Fibroblast of peridontal ligament (primary cell): ENCODE results near the gene IL15.
A peak's percentile ranks its signal among the peaks of the same experiment; 100 is the strongest.
"Not testable (repeated sequence)": the region's sequence is repeated elsewhere in the genome, so short reads cannot be mapped to it uniquely, and the experiment has no call there.

Source experiments
- DNase-seq: peaks from one replicate; pipeline ENCODE4 v3.0.0-alpha.2; 2010; ENCODE audit errors: extremely low read depth

IL15 gene, protein sequence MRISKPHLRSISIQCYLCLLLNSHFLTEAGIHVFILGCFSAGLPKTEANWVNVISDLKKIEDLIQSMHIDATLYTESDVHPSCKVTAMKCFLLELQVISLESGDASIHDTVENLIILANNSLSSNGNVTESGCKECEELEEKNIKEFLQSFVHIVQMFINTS

DNA sequence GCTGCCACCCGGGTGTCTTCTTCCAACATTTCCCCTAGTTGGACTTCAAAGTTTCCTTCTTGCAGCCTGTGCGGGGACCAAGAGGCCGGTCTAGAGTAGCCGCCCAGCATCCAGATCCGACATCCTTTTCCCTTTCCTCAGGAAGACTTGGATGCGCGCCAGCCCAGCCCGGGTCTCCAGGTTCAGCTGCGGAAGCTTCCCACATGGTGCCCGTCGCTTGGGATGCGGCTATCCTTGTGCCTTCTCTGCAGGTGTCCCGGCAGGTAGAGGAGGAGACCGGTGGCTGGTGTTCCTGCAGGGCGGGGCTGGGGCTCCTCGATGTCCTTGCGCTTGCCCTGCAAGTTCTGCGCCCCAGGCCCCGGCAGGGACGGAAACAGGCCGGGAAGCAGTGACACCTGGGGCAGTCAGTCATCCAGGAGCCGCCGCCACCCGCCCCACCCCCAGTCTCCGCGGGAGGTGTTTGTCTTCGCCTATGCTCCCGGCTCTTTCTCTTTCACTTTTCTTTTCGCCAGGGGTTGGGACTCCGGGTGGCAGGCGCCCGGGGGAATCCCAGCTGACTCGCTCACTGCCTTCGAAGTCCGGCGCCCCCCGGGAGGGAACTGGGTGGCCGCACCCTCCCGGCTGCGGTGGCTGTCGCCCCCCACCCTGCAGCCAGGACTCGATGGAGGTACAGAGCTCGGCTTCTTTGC lies at the start of gene IL15:
IL15 (plus strand) TSS at position 502 of the 689 bp plus-strand sequence. CDS start 82,882 bp downstream, outside the sequence.
- peak; percentile 20 for DNase-seq

- peak; percentile 22 for DNase-seq
These were observed 48.5 kb upstream of the IL15 start for GRCh38 chr4:141587897-141588296.

- DNase-seq: no peak
These were observed 40.9 kb upstream of the IL15 start for GRCh38 chr4:141595531-141595930.

DNA sequence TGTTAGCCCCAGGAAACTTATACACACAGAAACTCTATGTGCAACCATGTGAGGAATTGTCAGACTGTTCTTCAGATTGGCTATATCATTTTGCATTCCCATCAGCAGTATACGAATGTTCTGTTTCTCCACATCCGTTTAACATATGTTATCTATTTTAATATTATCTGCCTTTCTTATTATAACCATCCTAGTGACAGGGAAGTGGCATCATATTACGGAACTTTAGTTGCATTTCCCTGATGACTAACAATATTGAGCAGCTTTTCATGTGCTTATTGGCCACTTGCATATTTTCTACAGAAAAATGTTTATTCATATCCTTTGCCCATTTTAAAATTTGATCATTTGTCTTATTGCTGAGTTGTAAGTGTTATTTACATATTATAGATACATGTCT lies 36.5 kb upstream of the IL15 start:
- DNase-seq: peak; percentile 45

GRCh38 chr4:141604683-141605082 lies 31.7 kb upstream of the IL15 start:
- DNase-seq: not testable (repeated sequence)

DNA sequence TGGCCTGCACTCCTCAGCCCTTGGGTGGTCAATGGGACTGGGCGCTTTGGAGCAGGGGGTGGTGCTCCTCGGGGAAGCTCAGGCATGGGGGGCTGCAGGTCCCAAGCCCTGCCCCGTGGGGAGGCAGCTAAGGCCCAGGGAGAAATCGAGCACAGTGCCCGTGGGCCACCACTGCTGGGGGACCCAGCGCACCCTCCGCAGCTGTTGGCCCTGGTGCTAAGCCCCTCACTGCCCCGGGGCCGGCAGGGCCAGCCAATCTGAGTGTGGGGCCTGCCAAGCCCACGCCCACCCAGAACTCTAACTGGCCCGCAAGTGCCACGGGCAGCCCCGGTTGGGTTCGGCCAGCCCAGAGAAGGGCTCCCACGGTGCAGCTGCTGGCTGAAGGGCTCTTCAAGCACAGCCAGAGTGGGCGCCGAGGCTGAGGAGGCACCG lies 30.9 kb upstream of the IL15 start:
- DNase-seq: no peak

DNA sequence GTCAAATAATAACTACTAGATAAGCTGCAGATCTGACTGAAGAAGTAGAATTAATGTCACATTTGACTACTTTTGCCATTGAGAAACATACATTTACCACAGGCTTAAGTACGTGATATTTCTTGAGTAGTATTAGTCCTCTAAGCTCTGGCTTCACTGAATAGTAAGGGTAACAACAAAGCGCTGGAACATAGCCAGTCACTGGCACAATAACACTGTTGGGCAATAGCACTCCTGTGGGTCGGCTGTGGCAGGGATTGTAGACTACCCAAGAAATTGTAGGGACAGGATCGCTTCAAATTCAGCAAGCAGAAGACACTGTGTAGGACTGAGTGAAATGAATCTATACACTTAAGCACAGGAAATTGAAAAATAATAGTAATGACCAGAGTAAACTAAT lies 27.1 kb upstream of the IL15 start:
- DNase-seq: no peak

- no peak for DNase-seq
These were observed 26.0 kb upstream of the IL15 start for GRCh38 chr4:141610365-141610764.

DNA sequence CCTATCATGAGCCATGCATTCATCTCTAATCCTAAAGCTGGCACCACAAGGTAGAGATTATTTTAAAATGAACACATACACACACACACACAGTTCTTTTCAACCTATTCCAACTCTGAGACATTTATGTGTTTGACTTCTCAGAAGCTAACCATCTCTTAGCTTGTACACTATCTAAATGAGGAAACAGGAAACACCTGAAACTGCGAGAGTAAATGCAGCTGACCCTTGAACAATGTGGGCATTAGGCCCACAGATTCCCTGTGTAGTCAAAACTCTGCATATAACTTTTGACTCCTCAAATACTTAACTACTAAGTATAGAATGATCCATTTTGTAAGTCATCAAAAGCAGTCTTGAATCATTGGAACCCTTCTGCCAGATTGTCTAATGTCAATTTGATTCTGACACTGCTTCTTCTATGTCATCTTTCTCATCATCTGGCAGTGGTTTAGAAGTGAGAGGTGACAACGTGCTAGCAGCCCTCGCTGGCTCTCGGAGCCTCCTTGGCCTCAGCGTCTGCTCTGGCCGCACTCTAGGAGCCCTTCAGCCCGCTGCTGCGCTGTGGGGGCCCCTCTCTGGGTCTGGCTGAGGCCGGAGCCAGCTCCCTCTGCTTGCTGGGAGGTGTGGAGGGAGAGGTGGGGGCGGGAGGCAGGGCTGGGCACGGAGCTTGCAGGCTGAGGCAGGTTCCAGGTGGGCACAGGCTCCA lies 21.4 kb upstream of the IL15 start:
- no peak for DNase-seq

GRCh38 chr4:141615587-141615918 lies 20.8 kb upstream of the IL15 start:
- DNase-seq: not testable (repeated sequence)

DNA sequence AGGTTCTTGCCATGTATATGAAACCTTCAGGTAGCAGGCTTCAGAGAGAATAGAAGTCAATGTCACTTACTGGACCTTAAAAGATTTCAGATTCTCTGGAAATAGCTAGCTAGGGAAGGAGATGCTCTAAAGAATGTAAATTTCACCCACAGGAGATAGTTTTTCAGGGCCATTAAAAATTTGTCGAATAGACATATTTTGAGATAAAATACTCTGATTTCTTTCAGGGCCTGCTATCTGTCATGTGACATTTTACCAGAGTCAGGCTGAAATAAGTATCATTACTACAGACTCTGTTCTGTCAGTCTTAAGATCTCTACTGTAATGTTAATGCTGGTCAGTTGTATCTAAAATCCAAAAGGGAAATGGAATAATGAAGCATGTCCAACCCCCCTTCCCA lies 15.7 kb upstream of the IL15 start:
- DNase-seq: no peak

DNA sequence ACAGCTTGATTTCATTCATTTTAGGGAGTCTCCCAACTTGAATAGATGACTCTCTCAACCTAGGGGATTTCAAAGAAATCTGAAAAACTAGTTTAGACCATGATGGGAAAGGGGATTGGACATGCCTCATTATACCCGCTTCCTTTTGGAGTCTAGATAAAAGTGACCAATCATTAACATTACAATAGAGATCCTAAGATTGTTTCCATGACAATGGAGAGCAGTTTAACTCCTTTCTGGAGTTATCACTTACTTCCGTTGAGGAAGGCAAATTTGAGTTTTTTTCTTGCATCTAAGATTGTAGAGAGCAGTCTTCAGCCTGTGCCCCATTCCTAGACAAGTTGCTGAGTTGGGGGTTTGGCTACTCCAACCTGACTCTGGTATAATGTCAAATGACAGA lies 11.4 kb upstream of the IL15 start:
- no peak for DNase-seq

GRCh38 chr4:141630854-141631253 lies 5.5 kb upstream of the IL15 start:
- no peak for DNase-seq

DNA sequence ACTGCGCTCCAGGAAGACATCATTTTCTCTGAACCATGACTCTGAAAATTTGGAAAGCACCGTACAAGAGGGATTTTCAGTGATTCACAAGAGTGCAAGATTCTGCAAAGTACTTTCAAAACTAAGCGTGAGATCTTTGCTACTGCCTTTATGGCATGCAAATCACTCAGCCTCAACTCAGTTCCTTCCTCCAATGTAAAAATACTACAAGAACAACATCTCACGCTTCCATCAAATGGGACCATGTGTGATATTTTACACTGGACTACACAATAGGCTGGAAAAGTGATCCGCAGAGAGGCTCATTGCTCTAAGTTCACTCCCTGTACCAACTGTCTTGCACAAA lies 674 bp upstream of the IL15 start:
- DNase-seq: no peak

DNA sequence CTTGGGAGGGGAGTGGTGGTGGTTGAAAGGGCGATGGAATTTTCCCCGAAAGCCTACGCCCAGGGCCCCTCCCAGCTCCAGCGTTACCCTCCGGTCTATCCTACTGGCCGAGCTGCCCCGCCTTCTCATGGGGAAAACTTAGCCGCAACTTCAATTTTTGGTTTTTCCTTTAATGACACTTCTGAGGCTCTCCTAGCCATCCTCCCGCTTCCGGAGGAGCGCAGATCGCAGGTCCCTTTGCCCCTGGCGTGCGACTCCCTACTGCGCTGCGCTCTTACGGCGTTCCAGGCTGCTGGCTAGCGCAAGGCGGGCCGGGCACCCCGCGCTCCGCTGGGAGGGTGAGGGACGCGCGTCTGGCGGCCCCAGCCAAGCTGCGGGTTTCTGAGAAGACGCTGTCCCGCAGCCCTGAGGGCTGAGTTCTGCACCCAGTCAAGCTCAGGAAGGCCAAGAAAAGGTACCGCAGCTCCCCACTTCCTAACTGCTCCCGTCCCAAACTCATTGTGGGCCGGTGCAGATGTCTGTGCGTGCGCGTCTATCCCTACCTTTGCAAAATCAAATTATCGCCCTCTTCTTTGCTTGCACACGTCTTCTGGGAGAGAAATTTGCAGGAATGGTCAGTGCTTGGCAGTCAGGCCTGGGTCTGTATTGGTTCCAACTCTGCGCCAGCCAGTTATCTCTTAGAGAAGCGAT lies 533 bp downstream of the IL15 start:
- peak; percentile 60 for DNase-seq

- DNase-seq: no peak
These were observed 1.2 kb downstream of the IL15 start for GRCh38 chr4:141637565-141637964.

- no peak for DNase-seq
These were observed 1.8 kb downstream of the IL15 start for GRCh38 chr4:141638230-141638629.

- DNase-seq: no peak
These were observed 4.3 kb downstream of the IL15 start for GRCh38 chr4:141640696-141641095.

DNA sequence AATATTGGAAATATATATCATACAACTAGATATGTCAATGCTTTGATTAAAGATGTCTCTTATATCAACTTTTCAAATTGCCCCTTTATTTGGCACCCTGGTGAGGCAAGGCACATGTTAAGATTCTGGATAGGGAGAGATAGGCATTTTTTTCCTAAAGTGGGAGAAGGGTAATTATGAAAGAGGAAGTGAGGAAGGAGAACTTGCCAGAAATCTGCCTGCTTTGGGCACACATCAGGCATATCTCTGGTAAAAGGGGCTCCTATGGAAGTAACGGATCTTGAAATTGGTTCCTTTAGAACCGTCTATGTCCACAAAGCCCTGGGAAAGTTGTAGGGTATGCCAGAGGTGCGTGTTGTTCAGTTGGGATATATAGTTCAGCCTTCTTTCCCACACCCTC lies 5.7 kb downstream of the IL15 start:
- DNase-seq: no peak

DNA sequence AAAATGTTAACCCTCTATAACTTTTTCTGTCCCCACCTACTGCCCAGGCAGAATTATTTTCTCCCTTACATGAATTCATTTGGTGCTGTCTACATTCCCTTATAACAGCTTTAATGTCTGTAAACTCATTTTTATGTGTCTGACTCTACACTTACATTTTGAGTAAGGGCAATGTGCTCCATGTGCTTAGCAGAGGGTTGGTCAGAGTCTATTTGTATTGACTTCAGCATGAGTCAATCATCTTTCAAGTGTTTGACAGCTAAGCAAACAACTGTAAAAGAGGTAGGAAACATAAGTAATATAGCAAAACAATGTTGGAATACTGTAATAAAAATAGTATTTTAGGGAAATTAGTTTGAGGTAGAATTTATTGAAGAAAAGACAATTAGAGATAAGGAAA lies 6.3 kb downstream of the IL15 start:
- no peak for DNase-seq

DNA sequence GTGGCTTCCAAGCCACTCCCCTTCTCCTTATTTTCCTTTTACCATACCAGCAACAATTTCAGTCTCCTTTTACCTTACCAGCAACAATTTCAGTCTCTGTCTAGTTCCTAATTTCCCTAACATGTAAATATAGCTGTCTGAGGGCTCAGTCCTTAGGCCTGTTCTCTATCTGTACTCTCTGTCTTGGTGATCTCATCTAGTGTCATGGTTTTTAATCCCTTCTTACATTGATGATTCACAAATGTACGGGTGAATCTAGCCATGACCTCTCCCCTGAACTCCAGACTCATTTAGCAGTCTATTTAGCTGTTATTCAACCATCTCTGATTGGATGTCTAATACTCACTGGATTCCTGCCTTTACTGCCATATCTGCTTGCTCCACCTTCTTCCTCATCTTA lies 7.2 kb downstream of the IL15 start:
- DNase-seq: peak; percentile 68

DNA sequence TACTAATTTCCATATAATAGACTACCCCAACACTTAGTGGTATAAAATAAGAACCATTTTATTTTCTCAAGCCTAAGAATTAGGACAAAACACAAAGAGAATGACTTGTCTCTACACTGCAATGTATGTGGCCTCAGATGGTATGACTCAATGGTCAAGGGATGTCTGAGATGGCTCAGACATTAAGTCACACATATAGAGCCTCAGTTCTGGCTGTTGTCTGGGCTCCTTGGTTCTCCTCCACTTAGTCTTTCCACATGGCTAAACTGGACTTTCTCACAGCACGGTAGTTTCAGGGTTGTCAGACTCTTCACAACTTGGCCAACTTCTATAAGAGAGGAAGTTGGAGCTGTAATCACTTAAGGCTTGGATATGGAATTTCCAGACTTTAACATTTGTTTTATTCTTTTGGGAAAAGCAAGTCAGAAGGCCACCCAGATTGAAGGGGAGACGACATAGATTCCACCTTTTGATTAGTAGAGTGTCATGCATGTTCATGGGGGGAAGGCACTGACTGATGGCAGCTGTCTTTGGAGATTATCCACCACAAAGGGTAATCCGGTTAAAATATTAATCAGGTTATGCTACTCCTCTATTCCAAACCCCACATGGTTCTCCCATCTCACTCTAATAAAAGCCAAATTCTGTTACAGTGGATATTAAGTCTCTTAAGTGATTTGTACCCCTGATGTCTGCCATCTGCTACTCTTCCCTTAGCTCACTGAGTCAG lies 9.4 kb downstream of the IL15 start:
- DNase-seq: peak; percentile 75
